HCT116 (cell line): ENCODE data around the gene SLC6A12. TPM values are rescaled to one million over a fixed set of nuclear protein-coding genes. Genes with fewer than 3 reads are reported as not detected.

Source experiments
- ATAC-seq: fragments of 200-7000 bp; cut with Tn5 transposase; 2 replicates; pipeline ENCODE4 v1.9.1; 2020; ENCODE audit warnings: mild to moderate bottlenecking, moderate library complexity
- BruUV-seq: library from RNA; stranded (reverse); fragments of 400-500 nt; replicated peaks from 2 replicates; lab custom pipeline; 2021; lab: Mats Ljungman, UMichigan
- CTCF ChIA-PET: fragments of 300-600 bp; sonication (Branson Sonifier 250); formaldehyde crosslinking; loops from one replicate; lab custom pipeline; 2021; ENCODE audit warnings: antibody characterized with exemption; lab: Charles Lee
- POLR2A ChIA-PET: fragments of 300-600, 350-600 bp; sonication (Branson Sonifier 250); formaldehyde crosslinking; loops from one replicate; lab custom pipeline; 2021; ENCODE audit warnings: antibody characterized with exemption; lab: Charles Lee
- RAD21 ChIA-PET, 2 experiments: fragments of 300-600 bp; sonication (Branson Sonifier 250); formaldehyde crosslinking; loops; one replicate each; lab custom pipeline; 2023; ENCODE audit warnings: low total read pairs in 2 of 2; ENCODE audit not compliant: uncharacterized antibody in 2 of 2, unreplicated experiment in 2 of 2, low non-redundant PET in 1 of 2; lab: Charles Lee
- DNase-seq: peaks from one replicate; pipeline ENCODE4 v3.0.0-alpha.2; 2010; ENCODE audit warnings: low read depth, low spot score
- H2AFZ ChIP-seq: fragments of 200-600 bp; shearing (Covaris generic), sonication (generic); 2 replicates; pipeline ENCODE4 v1.6.1; 2017; ENCODE audit warnings: low read depth, mixed run types, mixed read lengths, antibody characterized with exemption, low read length; ENCODE audit not compliant: poor library complexity, severe bottlenecking
- H3K27ac ChIP-seq: 2 replicates; pipeline ENCODE4 v1.5.1; 2012; ENCODE audit warnings: low read depth, low read length
- H3K27me3 ChIP-seq: fragments of 200-600 bp; sonication (generic); 2 replicates; pipeline ENCODE4 v1.6.1; 2016; ENCODE audit warnings: mixed run types, low read length, mixed read lengths; ENCODE audit not compliant: insufficient read depth
- H3K36me3 ChIP-seq, 2 experiments: fragments of 200-500 bp in 1 of 2; fragments of 200-600 bp in 1 of 2; sonication (Bioruptor generic) in 1 of 2; sonication (generic) in 1 of 2; 2 replicates each; pipeline versions ENCODE4 v1.5.1 to v1.6.1; 2014 to 2016; ENCODE audit warnings: low read length in 2 of 2, inconsistent platforms in 1 of 2, mixed read lengths in 1 of 2, mixed run types in 1 of 2; ENCODE audit not compliant: insufficient read depth in 2 of 2, control insufficient read depth in 1 of 2
- H3K4me1 ChIP-seq, 2 experiments: fragments of 200-600 bp in 1 of 2; sonication (generic) in 1 of 2; 2 replicates each; pipeline versions ENCODE4 v1.5.1 to v1.6.1; 2012 to 2017; ENCODE audit warnings: low read length in 2 of 2, inconsistent platforms in 1 of 2, mild to moderate bottlenecking in 1 of 2, mixed read lengths in 1 of 2, mixed run types in 1 of 2, moderate library complexity in 1 of 2; ENCODE audit not compliant: insufficient read depth in 2 of 2, control insufficient read depth in 1 of 2
- H3K4me2 ChIP-seq: fragments of 200-600 bp; sonication (generic); 2 replicates; pipeline ENCODE4 v1.6.1; 2017; ENCODE audit warnings: mixed run types, low read length, mixed read lengths
- H3K4me3 ChIP-seq, 2 experiments: fragments of 200-600 bp in 1 of 2; sonication (generic) in 1 of 2; replicated peaks in 1 of 2; 2 replicates each; pipeline ENCODE4 v1.5.1; 2011 to 2016; ENCODE audit warnings: low read length in 2 of 2, control low read depth in 1 of 2, low read depth in 1 of 2, mild to moderate bottlenecking in 1 of 2, mixed read lengths in 1 of 2, mixed run types in 1 of 2
- H3K79me2 ChIP-seq: fragments of 200-600 bp; sonication (generic); 2 replicates; pipeline ENCODE4 v1.6.1; 2017; ENCODE audit warnings: mild to moderate bottlenecking, mixed run types, low read length, moderate library complexity, mixed read lengths; ENCODE audit not compliant: insufficient read depth
- H3K9ac ChIP-seq: fragments of 200-600 bp; sonication (generic); 2 replicates; pipeline ENCODE4 v1.6.1; 2016; ENCODE audit warnings: low read length, mixed read lengths
- H3K9me2 ChIP-seq: fragments of 200-600 bp; sonication (generic), shearing (Covaris generic); 2 replicates; pipeline ENCODE4 v1.6.1; 2017; ENCODE audit warnings: mixed run types, mild to moderate bottlenecking, moderate library complexity; ENCODE audit not compliant: insufficient read depth
- H3K9me3 ChIP-seq, 2 experiments: fragments of 200-500 bp in 1 of 2; fragments of 200-600 bp in 1 of 2; sonication (Bioruptor generic) in 1 of 2; sonication (generic) in 1 of 2; 2 replicates each; pipeline ENCODE4 v1.6.1; 2014 to 2017; ENCODE audit warnings: low read length in 2 of 2, mixed read lengths in 2 of 2, inconsistent platforms in 1 of 2, low read depth in 1 of 2, mild to moderate bottlenecking in 1 of 2, mixed run types in 1 of 2, moderate library complexity in 1 of 2; ENCODE audit not compliant: control insufficient read depth in 1 of 2, insufficient read depth in 1 of 2
- H4K20me1 ChIP-seq: fragments of 200-600 bp; sonication (generic), shearing (Covaris generic); 2 replicates; pipeline ENCODE4 v1.6.1; 2017; ENCODE audit warnings: mixed run types, mild to moderate bottlenecking, moderate library complexity; ENCODE audit not compliant: insufficient read depth
- CBX3 ChIP-seq: IDR thresholded peaks from 2 replicates; pipeline ENCODE4 v1.6.1; 2012; ENCODE audit warnings: low read depth
- CTCF ChIP-seq, 3 experiments: fragments of 200-600 bp in 1 of 3; sonication (generic) in 1 of 3; IDR thresholded peaks in 2 of 3; conservative IDR thresholded peaks in 1 of 3; 2 replicates each; pipeline ENCODE4 v1.5.1; 2012 to 2017; ENCODE audit warnings: low read depth in 2 of 3, low read length in 2 of 3, antibody characterized with exemption in 1 of 3, borderline replicate concordance in 1 of 3, control low read depth in 1 of 3, mild to moderate bottlenecking in 1 of 3, mixed read lengths in 1 of 3, mixed run types in 1 of 3, moderate library complexity in 1 of 3; ENCODE audit not compliant: insufficient read depth in 1 of 3
- EGR1 ChIP-seq: IDR thresholded peaks from 2 replicates; pipeline ENCODE4 v1.6.1; 2012; ENCODE audit warnings: low read depth
- ELF1 ChIP-seq: IDR thresholded peaks from 2 replicates; pipeline ENCODE4 v1.6.1; 2012; ENCODE audit warnings: low read depth, borderline replicate concordance
- EZH2 ChIP-seq: fragments of 200-600 bp; sonication (generic); IDR thresholded peaks from 2 replicates; pipeline ENCODE4 v1.6.1; 2017; ENCODE audit warnings: antibody characterized with exemption, mixed run types
- EZH2phosphoT487 ChIP-seq: fragments of 200-600 bp; IDR thresholded peaks from 2 replicates; pipeline ENCODE4 v1.6.1; 2018; ENCODE audit warnings: antibody characterized with exemption, borderline replicate concordance
- JUND ChIP-seq: IDR thresholded peaks from 2 replicates; pipeline ENCODE4 v1.6.1; 2012
- MAX ChIP-seq: IDR thresholded peaks from 2 replicates; pipeline ENCODE4 v1.6.1; 2012
- RAD21 ChIP-seq: IDR thresholded peaks from 2 replicates; pipeline ENCODE4 v1.6.1; 2012; ENCODE audit warnings: low read depth, mild to moderate bottlenecking
- REST ChIP-seq: IDR thresholded peaks from 2 replicates; pipeline ENCODE4 v1.6.1; 2012; ENCODE audit warnings: low read depth
- SIN3A ChIP-seq: IDR thresholded peaks from 2 replicates; pipeline ENCODE4 v1.6.1; 2012; ENCODE audit warnings: low read depth
- SP1 ChIP-seq: IDR thresholded peaks from 2 replicates; pipeline ENCODE4 v1.6.1; 2012; ENCODE audit warnings: low read depth
- SRF ChIP-seq: IDR thresholded peaks from 2 replicates; pipeline ENCODE4 v1.6.1; 2012; ENCODE audit warnings: low read depth
- TCF7L2 ChIP-seq: IDR thresholded peaks from 2 replicates; pipeline ENCODE4 v1.7.0; 2011; ENCODE audit warnings: borderline replicate concordance, inconsistent platforms; ENCODE audit not compliant: insufficient read depth, insufficient read length; ENCODE audit errors: extremely low read depth
- ZBTB33 ChIP-seq: IDR thresholded peaks from 2 replicates; pipeline ENCODE4 v1.6.1; 2011; ENCODE audit warnings: mild to moderate bottlenecking, low read length, moderate library complexity; ENCODE audit not compliant: insufficient replicate concordance; ENCODE audit errors: extremely low read depth
- ZFX ChIP-seq: fragments of 450-650 bp; IDR thresholded peaks from 2 replicates; pipeline ENCODE4 v1.6.1; 2017
- intact Hi-C: fragments of 100-400 bp; cut with micrococcal nuclease; formaldehyde crosslinking; loops from 2 replicates; pipeline ENCODE4 v1.10.0; 2022
- total RNA-seq: library from RNA; stranded (reverse); gene quantifications from one replicate; pipeline ENCODE4 v1.2.1, GENCODE V29; 2021; ENCODE audit not compliant: unreplicated experiment

Gene SLC6A12
- total RNA-seq, 1 experiment from 2014 or later, result 0.64 TPM

- no peaks in the 10 kb centered on the region for H3K27me3 ChIP-seq
- POLR2A ChIA-PET, result interaction anchor here (0.7 kb wide), 1 partner anchor 30 kb away, joined by 3 read pairs; no protein-coding TSS in a partner anchor
These were observed 5.0 kb upstream of the SLC6A12 start for GRCh38 chr12:218728-219590.

More at GRCh38 chr12:218728-219590, 5.0 kb upstream of the SLC6A12 start:
- no peak for DNase-seq
- no peak for ATAC-seq
- Histone ChIP-seq H2AFZ (no peak overlapping the region), H3K9me3 (no peaks in the 10 kb centered on the region), H3K9me2 (no peaks in the 10 kb centered on the region), H3K27ac (no peak overlapping the region), H4K20me1 (no peaks in the 10 kb centered on the region), H3K79me2 (no peaks in the 10 kb centered on the region), H3K4me2 (no peak overlapping the region), H3K9ac (no peak overlapping the region), H3K4me1 (peaks cover 0 to 6% of the 10 kb centered on the region in 2 experiments; a peak in 1 of 4 replicates), H3K36me3 (no peaks in the 10 kb centered on the region), H3K4me3 (no peak overlapping the region)
- intact Hi-C loops, result no loop called here
- no TSS peak for BruUV-seq
- ChIA-PET RAD21 (no interaction called here), CTCF (interaction anchor here (1.1 to 1.9 kb wide), 4 partner anchors 9 to 111 kb away, joined by 3 to 6 read pairs (median 4); no protein-coding TSS in a partner anchor)
- no peak for TF ChIP-seq TCF7L2
- no peak for TF ChIP-seq SP1
- TF ChIP-seq CTCF (IDR thresholded peaks at IDR 0.05 in 2 of 3, conservative IDR thresholded peaks at IDR 0.05 in 1 of 3; ENCODE audit: borderline replicate concordance in 1 of 3, insufficient read depth in 1 of 3, low read depth in 2 of 3, low read length in 2 of 3), result no peak
- no peak for TF ChIP-seq SIN3A
- no peak for TF ChIP-seq ZBTB33
- no peak for TF ChIP-seq EZH2phosphoT487
- no peak for TF ChIP-seq ELF1
- no peak for TF ChIP-seq SRF
- TF ChIP-seq JUND, result no peak
- no peak for TF ChIP-seq EGR1
- no peak for TF ChIP-seq REST
- no peak for TF ChIP-seq MAX
- TF ChIP-seq RAD21, result no peak
- no peak for TF ChIP-seq EZH2
- TF ChIP-seq ZFX, result no peak
- no peak for TF ChIP-seq CBX3
